Tongue (tissue), 3 donors: ENCODE measurements around the gene ISYNA1. TPM values are rescaled to one million over a fixed set of nuclear protein-coding genes. Genes with fewer than 3 reads are reported as not detected.

Experiments used
- DNase-seq: peaks from one replicate; pipeline ENCODE4 v3.0.0-alpha.2; 2015
- small RNA-seq: library from RNA; depleted of rRNA; stranded (forward); fragments of <200 nt; gene quantifications from one replicate; pipeline ENCODE3, GENCODE V24; 2014; ENCODE audit warnings: low replicate concordance
- total RNA-seq: library from RNA; depleted of rRNA; stranded (reverse); fragments of >200 nt; gene quantifications from one replicate; pipeline ENCODE4 v1.2.3, GENCODE V29; 2014

Gene ISYNA1
- total RNA-seq, 1 donor from 2014 or later = 49.3 TPM

- DNase-seq = no peak
These were observed 45.5 kb downstream of the ISYNA1 start for GRCh38 chr19:18392417-18392816.

GRCh38 chr19:18391509-18392075 lies 46.3 kb downstream of the ISYNA1 start:
- no peak for DNase-seq

- no peak for DNase-seq
These were observed 47.6 kb downstream of the ISYNA1 start for GRCh38 chr19:18390065-18390907.

- DNase-seq = no peak
These were observed 48.2 kb downstream of the ISYNA1 start for GRCh38 chr19:18389726-18390064.

GRCh38 chr19:18388960-18389725 lies 48.8 kb downstream of the ISYNA1 start:
- DNase-seq = no peak

GRCh38 chr19:18388100-18388959 lies 49.6 kb downstream of the ISYNA1 start:
- peak; percentile 84 for DNase-seq

- peak; percentile 62 for DNase-seq
These were observed 51.2 kb downstream of the ISYNA1 start for GRCh38 chr19:18386543-18387271.

GRCh38 chr19:18385675-18386542 lies 52.0 kb downstream of the ISYNA1 start, which contains the start of gene GDF15:
TSS of gene GDF15 (plus strand) at chr19:18386158. CDS start at chr19:18386190, 32 bp downstream.
- no peak for DNase-seq

- no peak for DNase-seq
These were observed 52.6 kb downstream of the ISYNA1 start for GRCh38 chr19:18385359-18385674.

GRCh38 chr19:18384775-18385174 lies 53.2 kb downstream of the ISYNA1 start:
- no peak for DNase-seq

Small RNA genes lying within 50 kb of the gene (small RNA-seq; reads per million reads assigned to genes)
- gene MIR3189 = not detected

Other genes with a start within 250 kb of the ISYNA1 start
- gene MPV17L2, start 244.9 kb downstream of the ISYNA1 start, total RNA-seq = 6.5 TPM
- 2.1 TPM for gene RAB3A, start 234.1 kb downstream of the ISYNA1 start, total RNA-seq
- gene PDE4C, start 211.7 kb downstream of the ISYNA1 start, total RNA-seq = 5.7 TPM
- gene IQCN, start 163.7 kb downstream of the ISYNA1 start, total RNA-seq = 0.62 TPM
- 276 TPM for gene JUND, start 156.5 kb downstream of the ISYNA1 start, total RNA-seq
- gene LSM4, start 115.1 kb downstream of the ISYNA1 start, total RNA-seq = 143 TPM
- gene PGPEP1, start 97.5 kb downstream of the ISYNA1 start, total RNA-seq = 12.7 TPM
- gene GDF15, start 52.0 kb downstream of the ISYNA1 start, total RNA-seq = 0.51 TPM
- 1.8 TPM for gene LRRC25, start 40.5 kb downstream of the ISYNA1 start, total RNA-seq
- gene SSBP4, start 18.7 kb downstream of the ISYNA1 start, total RNA-seq = 50.1 TPM
- gene ELL, start 83.9 kb upstream of the ISYNA1 start, total RNA-seq = 21.7 TPM
- 115 TPM for gene FKBP8, start 105.4 kb upstream of the ISYNA1 start, total RNA-seq
- gene KXD1, start 119.7 kb upstream of the ISYNA1 start, total RNA-seq = 40.7 TPM
- gene UBA52, start 133.7 kb upstream of the ISYNA1 start, total RNA-seq = 385 TPM
- 57.6 TPM for gene REX1BD, start 150.7 kb upstream of the ISYNA1 start, total RNA-seq
- gene CRLF1, start 168.7 kb upstream of the ISYNA1 start, total RNA-seq = 38.4 TPM
- gene TMEM59L, start 174.7 kb upstream of the ISYNA1 start, total RNA-seq = 12.0 TPM
- 6.2 TPM for gene KLHL26, start 198.9 kb upstream of the ISYNA1 start, total RNA-seq
- 5.4 TPM for gene CRTC1, start 245.5 kb upstream of the ISYNA1 start, total RNA-seq